ENCODE results near the gene KRT33A.

Gene KRT33A

GRCh38 chr17:41301204-41301790 lies 49.3 kb downstream of the KRT33A start:
- no peak for DNase-seq

GRCh38 chr17:41298458-41299135 lies 52.0 kb downstream of the KRT33A start:
- no peak for DNase-seq

GRCh38 chr17:41296846-41297245 lies 53.8 kb downstream of the KRT33A start:
- DNase-seq = no peak
